ENCODE results near the gene S100A5. TPM values are rescaled to one million over a fixed set of nuclear protein-coding genes. Genes with fewer than 3 reads are reported as not detected.

Gene S100A5
- total RNA-seq, 1 experiment from 2014 or later: 1.5 TPM

- no peak for DNase-seq (ENCODE audit: low spot score)
Measured at GRCh38 chr1:153488731-153489130, 52.0 kb downstream of the S100A5 start.

GRCh38 chr1:153487707-153488106 lies 53.0 kb downstream of the S100A5 start:
- DNase-seq (ENCODE audit: low spot score): no peak
- in situ Hi-C loops (cut with HindIII; ENCODE audit: low sequenced_read_pairs): no loop called here

More at GRCh38 chr1:153488731-153489130, 52.0 kb downstream of the S100A5 start:
- in situ Hi-C loops (cut with HindIII; ENCODE audit: low sequenced_read_pairs): no loop called here

Other genes starting within 250 kb of the S100A5 start
- gene PGLYRP3, start 228.0 kb downstream of the S100A5 start, total RNA-seq (2014; rRNA removed; shearing (Covaris generic)): not detected in 2 replicates
- gene PGLYRP4, start 192.1 kb downstream of the S100A5 start, total RNA-seq (2014; rRNA removed; shearing (Covaris generic)): not detected in 2 replicates
- 1.1 and 14.0 TPM in 2 replicates for gene S100A9, start 183.1 kb downstream of the S100A5 start, total RNA-seq (2014; rRNA removed; shearing (Covaris generic))
- not detected in 2 replicates for gene S100A12, start 165.3 kb downstream of the S100A5 start, total RNA-seq (2014; rRNA removed; shearing (Covaris generic))
- not detected in 2 replicates for gene S100A8, start 149.9 kb downstream of the S100A5 start, total RNA-seq (2014; rRNA removed; shearing (Covaris generic))
- not detected in 2 replicates for gene S100A7A, start 124.4 kb downstream of the S100A5 start, total RNA-seq (2014; rRNA removed; shearing (Covaris generic))
- not detected in 2 replicates for gene S100A7, start 80.3 kb downstream of the S100A5 start, total RNA-seq (2014; rRNA removed; shearing (Covaris generic))
- 308 and 563 TPM in 2 replicates for gene S100A6, start 4.9 kb downstream of the S100A5 start, total RNA-seq (2014; rRNA removed; shearing (Covaris generic))
- gene S100A4, start 4.9 kb upstream of the S100A5 start, total RNA-seq (2014; rRNA removed; shearing (Covaris generic)): 452 and 453 TPM in 2 replicates
- 0.37 and 4.3 TPM in 2 replicates for gene S100A3, start 8.3 kb upstream of the S100A5 start, total RNA-seq (2014; rRNA removed; shearing (Covaris generic))
- 10.6 and 10.8 TPM in 2 replicates for gene S100A2, start 24.9 kb upstream of the S100A5 start, total RNA-seq (2014; rRNA removed; shearing (Covaris generic))
- gene S100A16, start 72.2 kb upstream of the S100A5 start, total RNA-seq (2014; rRNA removed; shearing (Covaris generic)): 81.9 and 98.1 TPM in 2 replicates
- 0.75 TPM in 1 of 2 replicates, not detected in the other for gene S100A14, start 75.4 kb upstream of the S100A5 start, total RNA-seq (2014; rRNA removed; shearing (Covaris generic))
- 111 and 239 TPM in 2 replicates for gene S100A13, start 86.6 kb upstream of the S100A5 start, total RNA-seq (2014; rRNA removed; shearing (Covaris generic))
- 132 and 195 TPM in 2 replicates for gene S100A1, start 87.5 kb upstream of the S100A5 start, total RNA-seq (2014; rRNA removed; shearing (Covaris generic))
- 42.5 and 66.4 TPM in 2 replicates for gene CHTOP, start 93.1 kb upstream of the S100A5 start, total RNA-seq (2014; rRNA removed; shearing (Covaris generic))
- gene SNAPIN, start 117.8 kb upstream of the S100A5 start, total RNA-seq (2014; rRNA removed; shearing (Covaris generic)): 49.8 and 58.2 TPM in 2 replicates
- 289 and 376 TPM in 2 replicates for gene ILF2, start 130.1 kb upstream of the S100A5 start, total RNA-seq (2014; rRNA removed; shearing (Covaris generic))
- 0.12 TPM in 1 of 2 replicates, not detected in the other for gene NPR1, start 137.8 kb upstream of the S100A5 start, total RNA-seq (2014; rRNA removed; shearing (Covaris generic))
- 20.7 and 21.1 TPM in 2 replicates for gene INTS3, start 187.1 kb upstream of the S100A5 start, total RNA-seq (2014; rRNA removed; shearing (Covaris generic))
- gene SLC27A3, start 234.5 kb upstream of the S100A5 start, total RNA-seq (2014; rRNA removed; shearing (Covaris generic)): 1.4 and 5.4 TPM in 2 replicates